Putamen (tissue), 1 donor: ENCODE results near the gene PRKCSH.
"Not testable (repeated sequence)": the region's sequence is repeated elsewhere in the genome, so short reads cannot be mapped to it uniquely, and the experiment has no call there.

Source experiments
- DNase-seq: peaks from one replicate; pipeline ENCODE4 v3.0.0-alpha.2; 2016; ENCODE audit warnings: low spot score

PRKCSH gene

DNA sequence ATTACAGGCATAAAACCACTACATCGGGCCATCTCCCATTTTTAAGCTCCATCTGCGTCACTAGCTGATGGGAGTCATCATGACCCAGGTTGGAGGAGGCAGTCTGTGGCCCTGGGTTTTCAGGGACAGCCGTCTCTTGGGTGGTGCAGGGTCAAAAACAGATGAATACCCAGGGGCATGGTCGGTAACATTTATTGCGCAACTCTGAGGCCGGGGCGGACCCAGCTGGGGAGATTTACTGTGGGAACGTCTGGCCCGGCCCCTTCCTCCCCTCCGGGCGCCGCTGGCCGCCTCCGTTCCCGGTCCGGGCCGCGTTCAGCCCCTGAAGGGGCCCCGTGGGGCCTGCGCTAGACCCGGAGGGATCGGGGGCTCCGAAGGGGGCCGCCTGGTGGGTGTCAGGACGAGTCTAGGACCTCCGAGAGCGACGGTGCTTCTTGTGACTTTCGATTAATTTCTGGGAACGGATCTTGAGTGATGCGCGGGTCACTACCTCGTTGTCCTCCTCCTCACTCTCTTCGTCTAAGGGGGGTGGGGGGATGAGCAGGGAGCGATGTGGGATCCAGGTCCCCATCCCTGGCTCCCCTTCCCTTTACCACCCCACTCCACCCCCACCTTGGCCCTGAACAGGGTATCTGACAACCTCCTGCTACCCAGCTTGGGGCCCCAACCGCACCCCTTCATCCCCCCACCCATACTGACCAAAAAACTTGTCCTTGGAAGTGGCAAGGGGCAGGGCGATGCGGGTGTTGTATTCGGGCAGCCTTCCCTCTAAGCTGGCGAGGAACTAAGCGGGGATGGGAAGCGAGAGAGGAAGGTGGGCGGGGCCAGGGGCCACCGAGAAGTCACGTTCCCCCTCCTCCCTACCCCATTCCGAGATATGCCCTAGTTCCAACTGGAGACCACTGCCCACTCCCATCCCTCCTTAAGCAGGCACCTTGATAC lies 14.7 kb upstream of the PRKCSH start:
- DNase-seq, result no peak

DNA sequence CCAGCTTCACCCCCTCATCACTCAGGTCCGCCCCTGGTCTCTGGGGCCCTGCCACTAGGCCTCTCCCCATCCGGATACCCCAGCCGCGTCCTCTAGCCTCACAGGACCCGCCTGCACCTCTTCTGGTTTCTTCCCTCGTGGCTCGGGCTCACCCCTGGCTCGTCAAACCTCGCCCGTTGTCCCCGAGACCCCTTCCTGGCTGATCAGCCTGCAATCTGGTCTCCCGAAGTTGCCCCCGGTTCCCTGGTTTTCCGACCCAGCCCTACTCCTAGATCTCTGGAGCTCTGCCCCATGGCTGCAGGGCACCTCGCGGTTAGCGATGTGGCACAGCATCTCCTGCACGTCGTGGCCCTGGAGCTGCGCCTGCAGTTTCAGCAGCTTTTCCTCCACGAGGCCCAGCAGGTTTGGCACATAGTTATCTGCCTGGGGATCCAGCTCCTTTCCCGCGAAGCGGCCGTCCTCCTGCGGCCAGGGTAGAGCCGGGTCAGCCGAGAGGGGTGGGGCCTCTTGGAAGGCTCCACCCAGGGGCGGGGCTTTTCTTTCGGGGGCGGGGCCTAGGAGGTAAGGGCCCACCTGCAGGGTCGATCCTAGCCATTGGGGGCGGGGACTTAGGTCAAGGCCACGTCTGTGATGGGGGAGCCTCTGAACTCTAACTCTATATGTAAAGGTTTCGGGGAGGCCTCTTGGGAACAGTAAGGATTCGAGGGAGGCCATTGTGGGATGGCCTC lies 13.9 kb upstream of the PRKCSH start:
- DNase-seq, result no peak

DNA sequence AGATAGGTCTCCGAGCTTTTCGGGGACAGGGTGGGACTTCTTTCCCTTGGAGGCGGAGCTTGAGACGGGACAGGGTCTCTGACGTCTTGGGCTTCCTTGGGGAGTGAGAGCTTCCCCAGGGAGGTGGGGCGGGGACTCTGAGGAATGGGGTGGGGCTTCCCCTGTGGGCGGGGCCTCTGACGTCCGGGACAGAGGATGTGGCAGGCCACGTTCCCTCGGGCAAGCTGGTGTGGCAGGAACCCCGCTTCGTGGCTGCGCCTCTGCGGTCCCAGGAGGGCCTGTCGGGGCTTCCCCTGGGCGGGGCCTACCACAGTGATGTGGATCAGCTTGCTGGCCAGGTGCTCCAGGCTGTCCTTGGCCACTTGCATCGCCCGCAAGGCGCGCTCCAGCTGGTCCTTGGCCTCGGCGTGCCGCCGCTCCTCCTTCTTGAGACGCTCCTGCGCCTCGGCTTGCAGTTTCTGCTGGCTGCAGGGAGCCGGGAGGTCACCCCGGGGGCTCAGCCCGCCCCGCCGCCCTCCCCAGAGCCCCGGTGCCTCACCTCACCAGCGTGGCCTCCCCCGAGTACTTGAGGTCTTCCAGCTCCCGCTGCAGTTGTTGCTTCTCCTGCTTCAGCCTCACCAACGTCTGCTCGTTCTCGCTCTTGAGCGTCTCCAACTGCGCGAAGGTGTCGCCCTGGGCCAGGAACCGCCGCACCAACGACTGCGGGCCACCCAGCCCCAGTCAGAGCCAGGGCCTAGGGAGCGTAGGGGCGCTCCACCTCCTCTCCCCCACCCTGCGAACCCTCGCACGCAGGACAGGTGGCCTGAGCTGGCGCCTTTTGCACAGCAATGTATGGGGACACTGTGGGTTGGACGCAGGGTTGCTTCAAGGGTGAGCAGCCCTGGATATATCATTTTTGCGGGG lies 13.0 kb upstream of the PRKCSH start:
- DNase-seq, result no peak

DNA sequence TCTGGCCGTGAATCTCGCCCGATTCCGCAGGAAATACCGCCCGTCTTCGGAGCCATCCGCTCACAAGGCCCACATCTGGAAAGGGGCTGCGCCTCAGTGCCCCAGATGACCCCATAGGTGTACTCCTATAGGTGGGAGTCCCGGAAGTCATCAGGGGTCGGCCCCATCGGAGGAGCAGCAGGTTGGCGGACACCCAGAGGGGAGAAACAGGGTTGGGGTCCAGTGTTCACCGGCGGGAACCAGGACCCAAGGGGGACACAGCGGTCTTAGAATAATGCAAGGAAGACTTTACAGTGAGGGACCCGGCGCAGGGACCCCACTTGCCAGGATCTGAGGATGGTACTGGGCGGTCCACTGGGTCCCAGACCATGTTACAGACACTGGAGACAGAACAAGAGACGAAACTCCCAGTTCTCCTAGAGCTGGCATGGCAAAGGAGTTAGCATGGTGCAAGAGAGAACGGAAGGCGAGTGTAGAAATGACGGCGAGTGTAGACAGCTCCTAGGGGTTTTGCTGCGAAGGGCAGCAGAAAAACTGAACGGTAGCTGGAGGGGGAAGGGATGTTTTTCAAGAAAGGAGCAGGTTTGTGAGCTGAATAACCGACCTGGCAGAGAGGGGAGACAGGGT lies 12.2 kb upstream of the PRKCSH start:
- no peak for DNase-seq

DNA sequence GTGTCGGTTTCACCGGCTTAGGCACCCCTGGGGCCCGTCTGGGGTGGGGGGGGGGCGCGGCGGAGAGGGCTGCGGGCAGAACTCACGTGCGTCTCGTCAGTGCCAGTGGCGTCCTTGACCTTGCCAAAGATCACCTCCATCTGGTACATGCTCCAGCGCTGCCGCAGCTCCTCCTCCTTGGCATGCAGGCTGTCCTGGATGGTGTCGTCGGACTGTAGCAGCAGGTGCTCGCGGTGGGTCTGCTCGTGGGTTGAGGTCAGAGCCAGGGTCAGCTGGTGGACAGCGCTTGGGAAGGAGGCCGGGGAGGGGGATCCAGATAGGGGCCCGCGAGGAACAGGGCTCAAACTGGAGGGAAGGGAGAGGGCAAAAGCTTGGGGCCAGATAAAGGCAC lies 11.6 kb upstream of the PRKCSH start:
- DNase-seq, result no peak

DNA sequence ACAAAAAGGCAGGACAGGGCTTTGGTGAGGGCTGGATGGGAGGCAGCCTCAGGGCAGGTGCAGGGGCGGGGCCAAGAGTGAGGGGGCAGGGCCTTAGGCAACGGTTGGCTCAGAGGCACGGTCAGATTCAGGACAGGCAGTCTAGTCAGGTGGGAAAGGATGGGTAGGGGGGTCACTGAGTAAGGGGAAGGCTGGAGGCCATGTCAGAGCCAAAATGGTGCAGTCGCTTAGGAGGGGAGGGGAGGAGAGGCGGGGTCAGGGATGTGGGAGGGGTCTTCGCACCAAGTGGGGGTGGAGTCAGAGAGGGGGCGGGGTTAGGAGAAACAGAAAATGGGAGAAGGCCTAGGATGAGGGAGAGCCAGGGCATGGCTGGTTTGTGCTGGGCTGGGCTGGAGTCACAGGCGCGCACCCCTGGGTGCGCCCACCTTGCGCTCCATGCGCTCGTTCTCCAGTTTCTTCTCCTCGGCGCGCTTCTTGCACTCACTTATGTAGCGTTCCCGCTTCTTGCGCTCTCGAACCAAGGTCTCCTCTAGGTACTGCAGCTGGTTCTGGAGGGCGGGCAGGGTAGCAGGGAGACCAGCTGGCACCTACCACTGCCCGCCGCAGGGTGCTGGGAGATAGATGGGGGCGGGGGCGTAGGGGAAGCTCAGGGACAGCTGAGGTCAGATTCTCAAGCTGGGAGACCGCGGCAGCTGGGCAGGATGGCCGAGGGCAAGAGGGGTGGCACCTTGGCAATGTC lies 9.5 kb upstream of the PRKCSH start:
- DNase-seq, result no peak

DNA sequence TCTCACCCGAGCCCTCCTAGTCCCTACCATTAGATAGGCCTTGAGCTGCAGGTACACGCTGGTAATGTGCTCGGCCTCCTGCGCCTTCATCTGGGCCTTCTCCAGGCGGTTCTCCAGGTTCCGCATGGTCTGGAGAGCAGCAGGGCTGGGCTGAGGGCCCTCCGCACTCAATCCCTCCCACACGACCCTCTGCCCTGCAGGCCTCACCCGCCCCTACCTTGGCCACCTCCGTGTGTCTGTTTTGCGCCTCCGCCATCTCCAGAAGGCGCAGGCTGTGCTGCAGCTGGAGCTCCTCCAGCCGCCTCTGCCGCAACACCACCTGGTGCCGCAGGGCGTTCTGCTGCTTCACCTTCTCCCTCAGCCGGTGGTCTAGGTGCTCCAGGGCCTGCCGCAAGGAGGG lies 8.8 kb upstream of the PRKCSH start:
- DNase-seq, result no peak

DNA sequence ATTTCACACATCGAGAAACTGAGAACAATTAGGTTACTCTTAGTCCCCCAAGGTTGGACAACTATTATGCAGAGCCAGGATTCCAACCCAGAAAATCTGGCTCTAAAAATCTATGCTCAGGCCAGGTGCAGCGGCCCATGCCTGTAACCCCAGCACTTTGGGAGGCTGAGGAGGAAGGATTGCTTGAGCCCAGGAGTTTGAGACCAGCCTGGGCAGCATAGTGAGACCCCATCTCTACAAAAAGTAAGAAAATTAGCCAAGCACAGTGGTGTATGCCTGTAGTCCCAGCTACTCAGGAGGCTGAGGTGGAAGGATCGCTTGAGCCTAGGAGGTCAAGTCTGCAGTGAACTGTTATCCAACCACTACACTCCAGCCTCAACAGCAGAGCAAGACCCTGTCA lies 1.9 kb upstream of the PRKCSH start:
- not testable (repeated sequence) for DNase-seq

DNA sequence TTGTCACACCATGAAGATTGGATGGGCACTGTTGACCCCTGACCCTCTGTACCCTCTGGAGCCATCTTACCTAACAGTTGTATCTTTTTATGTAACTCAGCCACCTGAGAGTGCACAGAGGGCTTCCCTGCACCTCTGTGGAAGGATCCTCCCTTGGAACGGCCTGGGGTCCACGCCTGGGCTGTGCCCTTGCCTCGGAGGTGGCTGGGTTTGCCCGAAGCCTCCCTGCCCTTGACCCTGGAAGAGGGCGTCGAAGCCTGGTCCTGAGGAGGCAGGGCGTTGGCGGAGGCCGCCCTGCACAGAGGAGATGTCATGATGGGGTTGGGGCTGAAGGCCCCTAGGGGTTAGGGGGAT lies 755 bp upstream of the PRKCSH start:
- no peak for DNase-seq

DNA sequence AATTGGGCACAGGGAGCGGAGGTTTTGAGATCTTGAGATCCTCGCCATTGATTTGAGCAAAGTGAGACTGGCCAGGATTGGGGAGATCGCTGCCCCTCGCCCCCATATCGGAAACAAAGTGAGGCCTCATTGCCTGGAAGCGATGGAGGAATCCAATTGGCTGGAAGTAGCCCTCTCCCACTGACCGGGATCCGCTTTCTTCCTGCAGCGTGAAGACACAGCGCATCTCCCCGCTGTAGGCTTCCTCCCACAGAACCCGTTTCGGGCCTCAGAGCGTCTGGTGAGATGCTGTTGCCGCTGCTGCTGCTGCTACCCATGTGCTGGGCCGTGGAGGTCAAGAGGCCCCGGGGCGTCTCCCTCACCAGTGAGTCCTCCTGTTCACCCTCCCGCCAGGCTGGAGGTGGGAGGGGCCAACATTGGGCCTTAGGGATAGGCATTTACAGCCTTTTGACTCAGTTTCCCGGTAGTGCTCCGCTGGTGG lies 438 bp downstream of the PRKCSH start:
- no peak for DNase-seq

DNA sequence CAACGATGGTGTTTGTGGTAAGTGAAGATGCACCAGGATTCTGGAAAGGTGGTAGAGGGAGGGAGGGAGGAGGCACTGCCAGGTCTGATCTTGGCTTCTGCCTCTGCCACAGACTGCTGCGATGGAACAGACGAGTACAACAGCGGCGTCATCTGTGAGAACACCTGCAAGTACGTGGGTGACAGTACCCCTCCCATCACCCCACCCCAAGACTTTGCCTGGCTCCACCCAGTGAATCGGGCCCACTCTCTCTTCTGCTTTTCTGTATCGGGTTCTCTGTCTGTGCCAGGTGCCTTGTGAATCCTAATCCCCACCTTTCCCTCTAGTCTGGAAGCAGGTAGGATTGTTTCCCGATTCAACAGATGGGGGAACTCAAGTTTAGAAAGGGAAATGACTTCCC lies 2.5 kb downstream of the PRKCSH start:
- DNase-seq, result no peak

DNA sequence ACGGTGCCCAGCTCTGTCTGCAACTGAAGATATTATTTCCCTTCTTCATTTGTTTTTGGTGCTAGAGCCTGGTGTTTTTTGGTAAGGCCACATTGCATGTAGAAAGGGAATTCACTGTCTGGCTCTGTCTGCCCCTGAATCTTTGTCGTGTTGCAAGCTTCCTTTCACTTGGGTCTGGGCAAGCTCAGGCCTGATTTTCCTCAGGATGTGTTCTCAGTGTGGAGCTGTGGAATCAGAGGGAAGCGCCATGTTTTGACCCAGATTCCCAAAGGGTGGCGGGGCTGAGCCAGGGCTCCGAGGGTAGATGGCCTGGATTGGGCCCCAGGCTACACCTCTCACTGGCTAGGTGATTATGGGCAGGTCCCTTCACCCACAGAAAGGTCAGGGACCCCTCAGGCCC lies 8.6 kb downstream of the PRKCSH start:
- DNase-seq, result no peak

DNA sequence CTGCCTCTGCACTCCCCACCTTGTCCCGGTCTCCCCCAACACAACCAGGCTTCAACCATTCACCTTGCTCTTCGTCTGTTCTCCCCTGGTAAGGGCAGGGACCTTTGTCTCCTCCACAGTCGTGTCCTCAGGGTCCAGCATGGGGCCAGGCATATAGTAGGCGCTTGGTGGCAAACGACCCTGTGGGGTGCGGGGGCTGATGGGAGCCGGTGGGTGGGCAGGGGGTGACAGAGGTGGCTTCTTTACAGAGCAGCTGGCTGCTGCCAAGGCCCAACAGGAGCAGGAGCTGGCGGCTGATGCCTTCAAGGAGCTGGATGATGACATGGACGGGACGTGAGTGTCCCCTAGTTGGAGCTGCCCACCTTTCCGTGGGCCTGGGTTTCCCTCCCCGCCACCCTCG lies 9.7 kb downstream of the PRKCSH start:
- no peak for DNase-seq

DNA sequence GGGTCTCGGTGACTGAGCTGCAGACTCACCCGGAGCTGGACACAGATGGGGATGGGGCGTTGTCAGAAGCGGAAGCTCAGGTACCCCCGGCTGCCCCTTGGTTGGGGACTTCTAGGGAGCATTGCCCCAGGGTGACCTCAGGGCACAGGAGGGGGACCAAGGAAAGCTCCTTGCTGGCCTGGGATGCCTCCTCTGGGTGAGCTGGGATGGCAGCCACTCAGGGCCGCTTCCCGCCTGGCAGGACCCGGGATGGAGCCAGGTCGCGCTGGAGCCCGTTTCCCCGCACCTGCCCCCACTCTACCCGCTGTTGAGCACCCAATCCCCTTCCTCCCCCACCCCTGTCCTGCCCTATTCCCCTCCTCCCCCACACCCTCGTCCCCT lies 10.8 kb downstream of the PRKCSH start:
- no peak for DNase-seq

DNA sequence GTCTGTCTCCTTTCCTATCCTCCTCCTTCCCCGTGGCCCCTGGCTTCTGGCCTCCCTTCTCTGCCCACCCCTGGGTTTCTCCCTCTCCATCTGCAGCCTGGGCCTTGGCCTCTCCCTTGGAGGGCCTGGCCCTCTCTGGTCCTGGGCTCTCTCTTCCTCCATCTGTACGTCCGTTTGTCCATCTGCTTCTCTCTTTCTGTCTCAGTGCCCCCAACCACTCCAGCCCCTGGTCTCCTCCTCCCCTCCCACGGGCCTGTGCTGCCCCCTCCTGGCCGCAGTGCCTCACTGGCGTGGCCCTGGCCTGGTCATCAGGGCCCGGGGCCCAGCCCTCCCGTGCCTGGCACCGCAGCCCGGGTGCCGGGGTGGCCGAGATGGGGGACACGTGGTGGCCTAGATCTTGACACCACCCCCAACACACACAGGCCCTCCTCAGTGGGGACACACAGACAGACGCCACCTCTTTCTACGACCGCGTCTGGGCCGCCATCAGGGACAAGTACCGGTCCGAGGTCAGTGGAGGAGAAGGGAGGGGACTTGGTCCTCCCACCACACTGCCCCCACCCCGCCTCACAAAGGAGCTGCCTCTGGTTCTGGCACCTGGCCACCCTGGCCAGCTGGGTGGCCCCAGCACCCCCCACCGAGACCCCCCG lies 11.3 kb downstream of the PRKCSH start:
- DNase-seq, result peak; percentile 90

DNA sequence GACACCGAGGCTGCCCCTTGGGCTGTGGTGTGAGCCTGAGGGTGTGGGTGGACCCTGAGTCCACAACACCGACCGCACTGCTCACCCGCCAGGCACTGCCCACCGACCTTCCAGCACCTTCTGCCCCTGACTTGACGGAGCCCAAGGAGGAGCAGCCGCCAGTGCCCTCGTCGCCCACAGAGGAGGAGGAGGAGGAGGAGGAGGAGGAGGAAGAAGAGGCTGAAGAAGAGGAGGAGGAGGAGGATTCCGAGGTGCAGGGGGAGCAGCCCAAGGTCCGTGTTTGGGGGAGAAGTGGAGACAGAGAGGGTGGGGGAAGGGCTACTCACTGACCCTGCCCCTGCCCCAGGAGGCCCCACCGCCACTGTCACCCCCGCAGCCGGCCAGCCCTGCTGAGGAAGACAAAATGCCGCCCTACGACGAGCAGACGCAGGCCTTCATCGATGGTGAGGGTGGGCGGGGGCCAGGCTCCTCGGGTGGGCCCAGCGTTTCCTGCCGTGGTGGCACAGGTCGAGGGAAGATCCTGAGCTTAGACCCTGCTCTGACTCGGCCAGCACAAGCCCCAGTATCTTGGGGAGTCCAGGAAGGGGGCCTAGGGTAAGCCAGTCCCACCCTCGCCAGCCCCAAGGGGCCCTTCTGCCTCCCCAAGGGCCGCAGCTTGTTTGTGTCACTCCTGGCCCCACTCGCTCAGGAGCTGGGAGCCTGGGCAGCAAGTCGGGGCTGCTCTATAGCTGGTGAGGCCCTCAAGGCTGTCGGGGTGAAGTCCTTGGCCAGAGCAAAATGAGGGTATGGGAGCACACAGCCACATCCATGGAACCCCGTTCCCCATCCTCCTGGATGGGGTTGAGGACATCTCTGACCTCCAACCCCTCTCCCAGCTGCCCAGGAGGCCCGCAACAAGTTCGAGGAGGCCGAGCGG lies 12.2 kb downstream of the PRKCSH start:
- DNase-seq, result no peak

DNA sequence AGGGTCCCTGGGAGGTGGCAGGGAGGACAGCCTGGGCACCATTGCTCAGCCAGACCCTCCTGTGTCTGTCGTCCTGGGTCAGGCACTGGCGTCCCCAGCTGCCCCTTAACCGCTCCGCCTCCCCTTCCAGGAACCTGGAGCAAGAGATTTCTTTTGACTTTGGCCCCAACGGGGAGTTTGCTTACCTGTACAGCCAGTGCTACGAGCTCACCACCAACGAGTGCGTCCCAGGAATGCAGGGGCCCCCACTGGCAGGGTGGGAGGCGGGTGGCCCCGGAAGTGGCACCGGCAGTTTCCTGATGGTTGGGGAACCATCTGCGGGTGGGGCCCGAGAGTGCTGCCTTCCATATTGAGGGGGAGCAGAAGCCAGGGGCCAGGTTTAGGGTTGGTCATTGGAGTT lies 13.0 kb downstream of the PRKCSH start:
- no peak for DNase-seq

DNA sequence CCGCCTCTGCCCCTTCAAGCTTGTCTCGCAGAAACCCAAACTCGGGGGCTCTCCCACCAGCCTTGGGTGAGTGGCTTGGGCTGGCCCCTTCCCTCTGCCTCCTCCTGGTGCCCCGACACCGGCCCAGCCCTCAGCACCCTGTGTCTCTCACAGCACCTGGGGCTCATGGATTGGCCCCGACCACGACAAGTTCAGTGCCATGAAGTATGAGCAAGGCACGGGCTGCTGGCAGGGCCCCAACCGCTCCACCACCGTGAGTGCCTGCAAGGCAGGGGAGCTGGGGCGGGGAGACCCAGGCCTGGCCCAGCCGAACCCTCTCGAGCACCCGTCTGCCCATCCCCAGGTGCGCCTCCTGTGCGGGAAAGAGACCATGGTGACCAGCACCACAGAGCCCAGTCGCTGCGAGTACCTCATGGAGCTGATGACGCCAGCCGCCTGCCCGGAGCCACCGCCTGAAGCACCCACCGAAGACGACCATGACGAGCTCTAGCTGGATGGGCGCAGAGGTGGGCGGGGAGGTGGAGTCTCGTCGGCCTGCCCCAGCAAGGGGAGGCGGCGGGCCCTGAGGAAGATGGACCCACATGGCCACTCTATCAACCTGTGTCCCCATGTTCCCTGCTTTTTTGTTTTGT lies 13.6 kb downstream of the PRKCSH start:
- DNase-seq, result no peak
